ENCODE results near the gene CABLES1. TPM values are rescaled to one million over a fixed set of nuclear protein-coding genes. Genes with fewer than 3 reads are reported as not detected.
A peak's percentile ranks its signal among the peaks of the same experiment; 100 is the strongest.

The CABLES1 gene
- total and polyA plus RNA-seq, 2 of the 8 experiments (the other 6 are each of a cell fraction or from before 2014, with no cell fraction given) = 9.2 to 26.4 TPM

- DNase-seq (ENCODE audit: low read depth in 1 of 2, low spot score in 2 of 2) = no peak
- Histone ChIP-seq H3K4me1 (replicated peaks in 1 of 4; ENCODE audit: control insufficient read depth in 3 of 4, insufficient read depth in 4 of 4, low read length in 3 of 4) (peaks cover 12 to 31% (median 22%) of the 10 kb centered on the region in 4 experiments), H4K20me1 (replicated peaks in 1 of 2; ENCODE audit: control insufficient read depth in 1 of 2, insufficient read depth in 2 of 2, low read length in 2 of 2) (peaks cover 9 to 14% of the 10 kb centered on the region in 2 experiments), H3K23me2 (ENCODE audit: low read depth, low read length) (peaks cover 25% of the 10 kb centered on the region), H4K8ac (ENCODE audit: extremely low read depth, insufficient read depth, low read length) (no peak overlapping the region), H2AFZ (ENCODE audit: low read length) (no peak overlapping the region), H3K4me3 (ENCODE audit: extremely low read depth in 1 of 4, insufficient read depth in 2 of 4, low read depth in 3 of 4, low read length in 4 of 4) (peak overlapping the region; percentile 69 to 84 (median 74)), H4K91ac (replicated peaks; ENCODE audit: insufficient read length, low read length) (peak overlapping the region; percentile 89), H3K23ac (ENCODE audit: insufficient read length) (no peak overlapping the region), H3K79me2 (ENCODE audit: control insufficient read depth in 1 of 2, insufficient read depth in 2 of 2, low read length in 2 of 2) (peaks cover 27 to 60% of the 10 kb centered on the region in 2 experiments), H3K4me2 (ENCODE audit: insufficient read depth in 1 of 2, low read depth in 2 of 2, low read length in 2 of 2) (peak overlapping the region; percentile 94 to 97), H3K9me3 (ENCODE audit: insufficient read depth in 2 of 2, low read depth in 1 of 2, low read length in 1 of 2) (no peaks in the 10 kb centered on the region), H3K14ac (ENCODE audit: insufficient read length) (peak overlapping the region; percentile 32), H3K9ac (replicated peaks in 1 of 4; ENCODE audit: extremely low read depth in 1 of 4, low read depth in 3 of 4, low read length in 3 of 4) (peak overlapping the region in 3 of 4 experiments; percentile 46 to 80 (median 79); a peak in 6 of 7 replicates), H2BK15ac (ENCODE audit: low read length) (no peak overlapping the region; the same call in 1 of the 2 replicates), H2BK120ac (replicated peaks; ENCODE audit: low read depth, low read length) (peak overlapping the region; percentile 34), H3K36me3 (ENCODE audit: control insufficient read depth in 2 of 4, insufficient read depth in 4 of 4, low read length in 3 of 4) (peaks cover 0 to 4% (median 0%) of the 10 kb centered on the region in 4 experiments; a peak in 1 of 8 replicates), H3K18ac (ENCODE audit: extremely low read depth, low read length) (peak overlapping the region; percentile 96), H3K79me1 (ENCODE audit: low read depth, low read length) (peaks cover 16% of the 10 kb centered on the region), H3K27me3 (replicated peaks in 1 of 4; ENCODE audit: control insufficient read depth in 3 of 4, extremely low read depth in 1 of 4, insufficient read depth in 3 of 4, low read length in 3 of 4) (peaks cover 0 to 8% (median 2%) of the 10 kb centered on the region in 4 experiments; a peak in 3 of 7 replicates), H2BK20ac (ENCODE audit: low read length) (peak overlapping the region; percentile 48; the same call in 1 of the 2 replicates), H4K5ac (ENCODE audit: insufficient read length, low read depth, low read length) (no peak overlapping the region), H2AK5ac (ENCODE audit: low read depth, low read length) (no peak overlapping the region; the same call in 1 of the 2 replicates), H2BK12ac (ENCODE audit: low read depth, low read length) (no peak overlapping the region), H3K27ac (ENCODE audit: low read depth, low read length) (no peak overlapping the region), H2BK5ac (ENCODE audit: low read depth, low read length) (0 out of 2 replicates have a peak overlapping the region, but pooled peaks have one; percentile 10), H3K56ac (replicated peaks; ENCODE audit: insufficient read length, low read depth, low read length) (peak overlapping the region; percentile 60), H3K4ac (replicated peaks; ENCODE audit: insufficient read length, low read depth, low read length) (peak overlapping the region; percentile 74)
- POLR2A ChIA-PET (ENCODE audit: partially characterized antibody) = interaction anchor here (0.8 to 5.6 kb wide), 7 partner anchors 10 to 70 kb away, joined by 3 to 46 read pairs (median 5); no protein-coding TSS in a partner anchor
- FAIRE-seq = no peak
- CTCF ChIA-PET (ENCODE audit: partially characterized antibody) = interaction anchor here (1.0 to 2.9 kb wide), 6 partner anchors 9 to 91 kb away, joined by 3 to 11 read pairs (median 4); no protein-coding TSS in a partner anchor
- TF ChIP-seq TAF1 (IDR thresholded peaks at IDR 0.05; ENCODE audit: low read depth, low read length) (0 out of 2 replicates have a peak, but pooled peaks have one; percentile 1), CTBP2 (IDR thresholded peaks at IDR 0.05; ENCODE audit: borderline replicate concordance, insufficient read depth, insufficient read length, low read length) (no peak)
- 3% methylated on average over 12 of the region's 12 CpGs; no CpG with 5 or more reads in 1 of the 2 experiments for WGBS, 2 experiments (ENCODE audit: extremely low coverage in 1 of 2, insufficient coverage in 1 of 2, insufficient read length in 1 of 2, insufficient replicate concordance in 2 of 2, low coverage in 1 of 2, low lambda C conversion rate in 2 of 2, missing lambda C conversion rate in 1 of 2)
These were observed 1.9 kb downstream of the CABLES1 start for GRCh38 chr18:23137097-23137635.
